WTC11 (cell line): ENCODE measurements around the gene ARIH2. TPM values are rescaled to one million over a fixed set of nuclear protein-coding genes. Genes with fewer than 3 reads are reported as not detected.

Source experiments
- ATF1 ChIP-seq: sonication (generic); formaldehyde crosslinking; IDR thresholded peaks from 2 replicates; pipeline ENCODE4 v1.8.1; 2023; ENCODE audit warnings: mild to moderate bottlenecking, moderate library complexity, missing genetic modification reagents
- FOXP1 ChIP-seq: sonication (generic); formaldehyde crosslinking; IDR thresholded peaks from 2 replicates; pipeline ENCODE4 v1.8.0; 2022; ENCODE audit warnings: missing genetic modification reagents, mild to moderate bottlenecking, moderate library complexity, borderline replicate concordance
- GABPB1 ChIP-seq: sonication (generic); formaldehyde crosslinking; IDR thresholded peaks from 2 replicates; pipeline ENCODE4 v1.8.1; 2023; ENCODE audit warnings: mild to moderate bottlenecking, missing genetic modification reagents
- JUN ChIP-seq: sonication (generic); formaldehyde crosslinking; IDR thresholded peaks from 2 replicates; pipeline ENCODE4 v1.8.0; 2023; ENCODE audit warnings: mild to moderate bottlenecking, missing genetic modification reagents
- NFATC4 ChIP-seq: fragments of 250-450 bp; sonication (Bioruptor Pico); IDR thresholded peaks from 2 replicates; pipeline ENCODE4 v1.9.0; 2021; ENCODE audit warnings: mild to moderate bottlenecking
- NFE2L1 ChIP-seq: sonication (generic); formaldehyde crosslinking; IDR thresholded peaks from 2 replicates; pipeline ENCODE4 v1.8.1; 2023; ENCODE audit warnings: missing genetic modification reagents
- NFYB ChIP-seq: sonication (generic); formaldehyde crosslinking; conservative IDR thresholded peaks from 2 replicates; pipeline ENCODE4 v1.8.0; 2022; ENCODE audit warnings: low read depth, missing genetic modification reagents
- TCF7 ChIP-seq: sonication (generic); formaldehyde crosslinking; IDR thresholded peaks from 2 replicates; pipeline ENCODE4 v1.8.0; 2022; ENCODE audit warnings: mild to moderate bottlenecking, low read depth, missing genetic modification reagents, moderate library complexity
- TP53 ChIP-seq: sonication (generic); formaldehyde crosslinking; IDR thresholded peaks from 2 replicates; pipeline ENCODE4 v1.8.1; 2023; ENCODE audit warnings: mild to moderate bottlenecking, missing genetic modification reagents
- ZNF138 ChIP-seq: sonication (generic); formaldehyde crosslinking; conservative IDR thresholded peaks from 2 replicates; pipeline ENCODE4 v1.8.1; 2022; ENCODE audit warnings: mild to moderate bottlenecking, moderate library complexity, missing genetic modification reagents
- ZNF396 ChIP-seq: fragments of 250-450 bp; sonication (Bioruptor Pico); IDR thresholded peaks from 2 replicates; pipeline ENCODE4 v1.8.0; 2021; ENCODE audit warnings: mild to moderate bottlenecking, moderate library complexity, borderline replicate concordance
- ZNF423 ChIP-seq: fragments of 250-450 bp; sonication (Bioruptor Pico); IDR thresholded peaks from 2 replicates; pipeline ENCODE4 v2.1.2; 2022; ENCODE audit warnings: mild to moderate bottlenecking, moderate library complexity
- total RNA-seq: library from RNA; stranded (reverse); gene quantifications from 3 replicates; pipeline ENCODE4 v1.2.3, GENCODE V29; 2021
- TF ChIP-seq, protein P1 (sequence below): sonication (generic); formaldehyde crosslinking; IDR thresholded peaks from 2 replicates; pipeline ENCODE4 v1.8.1; 2022; ENCODE audit warnings: mild to moderate bottlenecking, moderate library complexity, missing genetic modification reagents
- TF ChIP-seq, protein P2 (sequence below): sonication (generic); formaldehyde crosslinking; conservative IDR thresholded peaks from 2 replicates; pipeline ENCODE4 v1.8.1; 2023; ENCODE audit warnings: mild to moderate bottlenecking, low read depth, missing genetic modification reagents, moderate library complexity
- TF ChIP-seq, protein P3 (sequence below): fragments of 250-450 bp; sonication (Bioruptor Pico); IDR thresholded peaks from 2 replicates; pipeline ENCODE4 v1.9.0; 2021; ENCODE audit warnings: mild to moderate bottlenecking
- TF ChIP-seq, protein P4 (sequence below): sonication (generic); formaldehyde crosslinking; IDR thresholded peaks from 2 replicates; pipeline ENCODE4 v1.8.1; 2022; ENCODE audit warnings: low read depth, missing genetic modification reagents, borderline replicate concordance
- TF ChIP-seq, protein P5 (sequence below): sonication (generic); formaldehyde crosslinking; IDR thresholded peaks from 2 replicates; pipeline ENCODE4 v1.8.1; 2023; ENCODE audit warnings: mild to moderate bottlenecking, moderate library complexity, missing genetic modification reagents
- TF ChIP-seq, protein P6 (sequence below): sonication (generic); formaldehyde crosslinking; IDR thresholded peaks from 2 replicates; pipeline ENCODE4 v1.8.0; 2022; ENCODE audit warnings: mild to moderate bottlenecking, missing genetic modification reagents
- TF ChIP-seq, protein P7 (sequence below): sonication (generic); formaldehyde crosslinking; IDR thresholded peaks from 2 replicates; pipeline ENCODE4 v1.8.0; 2023; ENCODE audit warnings: mild to moderate bottlenecking, missing genetic modification reagents
- TF ChIP-seq, protein P8 (sequence below): sonication (generic); formaldehyde crosslinking; conservative IDR thresholded peaks from 2 replicates; pipeline ENCODE4 v1.8.1; 2022; ENCODE audit warnings: mild to moderate bottlenecking, missing genetic modification reagents
- TF ChIP-seq, protein P9 (sequence below): fragments of 250-450 bp; sonication (Bioruptor Pico); IDR thresholded peaks from 2 replicates; pipeline ENCODE4 v1.9.0; 2021; ENCODE audit warnings: mild to moderate bottlenecking
- TF ChIP-seq, protein P10 (sequence below): fragments of 250-450 bp; sonication (Bioruptor Pico); IDR thresholded peaks from 2 replicates; pipeline ENCODE4 v1.9.0; 2021; ENCODE audit warnings: moderate library complexity, mild to moderate bottlenecking, inconsistent platforms, borderline replicate concordance

The ARIH2 gene
- total RNA-seq, 1 experiment from 2014 or later, result 134 TPM

DNA sequence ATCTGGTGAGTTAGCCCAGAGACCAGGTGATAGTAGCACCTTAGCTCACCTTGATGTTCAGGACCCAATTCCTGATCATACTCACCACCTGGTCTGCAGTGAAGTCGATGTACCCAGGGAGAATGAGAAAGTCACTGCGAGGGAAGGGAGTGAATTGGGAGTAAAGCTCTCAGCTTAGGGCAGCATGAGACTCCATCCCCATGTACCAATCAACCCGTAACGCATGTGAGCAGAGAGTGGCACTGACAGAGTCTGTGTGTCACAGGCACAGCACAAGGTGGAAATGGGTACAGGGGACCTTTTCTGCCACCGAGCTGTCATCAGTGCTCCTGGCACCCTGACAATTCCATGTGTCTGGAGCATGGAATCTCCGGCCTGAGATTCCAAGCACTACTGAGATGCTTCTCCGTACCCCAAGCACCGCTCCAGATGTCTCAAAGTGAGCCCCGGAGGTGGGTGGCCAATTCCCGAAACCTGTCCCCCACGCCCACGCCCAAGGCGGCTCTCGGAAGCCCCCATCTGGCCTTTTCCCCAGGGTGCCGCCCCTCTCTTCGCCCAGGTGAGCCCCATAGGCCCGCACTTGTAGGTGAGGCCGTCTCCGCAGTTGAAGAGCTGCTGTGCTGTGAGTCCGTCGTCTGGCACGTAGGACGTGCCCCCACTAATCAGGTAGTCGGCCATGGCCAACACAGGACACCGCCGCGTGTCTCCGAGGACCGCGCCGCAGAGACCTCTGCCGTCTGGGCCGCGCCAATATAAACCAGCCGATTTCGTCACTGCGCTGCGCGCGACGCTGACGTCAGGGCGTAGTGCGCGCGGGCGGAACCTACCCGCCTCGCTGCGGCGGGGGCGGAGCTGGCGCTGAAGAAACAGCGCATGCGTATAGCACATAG lies 110.3 kb downstream of the ARIH2 start, which contains the start of gene IMPDH2 (continued):
- TF ChIP-seq, protein P1, sequence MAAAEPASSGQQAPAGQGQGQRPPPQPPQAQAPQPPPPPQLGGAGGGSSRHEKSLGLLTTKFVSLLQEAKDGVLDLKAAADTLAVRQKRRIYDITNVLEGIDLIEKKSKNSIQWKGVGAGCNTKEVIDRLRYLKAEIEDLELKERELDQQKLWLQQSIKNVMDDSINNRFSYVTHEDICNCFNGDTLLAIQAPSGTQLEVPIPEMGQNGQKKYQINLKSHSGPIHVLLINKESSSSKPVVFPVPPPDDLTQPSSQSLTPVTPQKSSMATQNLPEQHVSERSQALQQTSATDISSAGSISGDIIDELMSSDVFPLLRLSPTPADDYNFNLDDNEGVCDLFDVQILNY, result peak; percentile 96
- peak; percentile 97 for TF ChIP-seq FOXP1 (CRISPR knock-in tag)
- TF ChIP-seq GABPB1 (CRISPR knock-in tag), result peak; percentile 93
- TF ChIP-seq, protein P2, sequence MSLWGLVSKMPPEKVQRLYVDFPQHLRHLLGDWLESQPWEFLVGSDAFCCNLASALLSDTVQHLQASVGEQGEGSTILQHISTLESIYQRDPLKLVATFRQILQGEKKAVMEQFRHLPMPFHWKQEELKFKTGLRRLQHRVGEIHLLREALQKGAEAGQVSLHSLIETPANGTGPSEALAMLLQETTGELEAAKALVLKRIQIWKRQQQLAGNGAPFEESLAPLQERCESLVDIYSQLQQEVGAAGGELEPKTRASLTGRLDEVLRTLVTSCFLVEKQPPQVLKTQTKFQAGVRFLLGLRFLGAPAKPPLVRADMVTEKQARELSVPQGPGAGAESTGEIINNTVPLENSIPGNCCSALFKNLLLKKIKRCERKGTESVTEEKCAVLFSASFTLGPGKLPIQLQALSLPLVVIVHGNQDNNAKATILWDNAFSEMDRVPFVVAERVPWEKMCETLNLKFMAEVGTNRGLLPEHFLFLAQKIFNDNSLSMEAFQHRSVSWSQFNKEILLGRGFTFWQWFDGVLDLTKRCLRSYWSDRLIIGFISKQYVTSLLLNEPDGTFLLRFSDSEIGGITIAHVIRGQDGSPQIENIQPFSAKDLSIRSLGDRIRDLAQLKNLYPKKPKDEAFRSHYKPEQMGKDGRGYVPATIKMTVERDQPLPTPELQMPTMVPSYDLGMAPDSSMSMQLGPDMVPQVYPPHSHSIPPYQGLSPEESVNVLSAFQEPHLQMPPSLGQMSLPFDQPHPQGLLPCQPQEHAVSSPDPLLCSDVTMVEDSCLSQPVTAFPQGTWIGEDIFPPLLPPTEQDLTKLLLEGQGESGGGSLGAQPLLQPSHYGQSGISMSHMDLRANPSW (CRISPR knock-in tag), result peak; percentile 92; the same call in 1 of the 2 replicates
- TF ChIP-seq ATF1 (CRISPR knock-in tag), result peak; percentile 94
- TF ChIP-seq NFATC4 (CRISPR knock-in tag), result peak; percentile 90
- TF ChIP-seq TP53, result 0 out of 2 replicates have a peak, but pooled peaks have one; percentile 78
- no peak for TF ChIP-seq TCF7 (CRISPR knock-in tag)
- TF ChIP-seq, protein P3, sequence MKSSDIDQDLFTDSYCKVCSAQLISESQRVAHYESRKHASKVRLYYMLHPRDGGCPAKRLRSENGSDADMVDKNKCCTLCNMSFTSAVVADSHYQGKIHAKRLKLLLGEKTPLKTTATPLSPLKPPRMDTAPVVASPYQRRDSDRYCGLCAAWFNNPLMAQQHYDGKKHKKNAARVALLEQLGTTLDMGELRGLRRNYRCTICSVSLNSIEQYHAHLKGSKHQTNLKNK (CRISPR knock-in tag), result peak; percentile 92
- TF ChIP-seq, protein P4, sequence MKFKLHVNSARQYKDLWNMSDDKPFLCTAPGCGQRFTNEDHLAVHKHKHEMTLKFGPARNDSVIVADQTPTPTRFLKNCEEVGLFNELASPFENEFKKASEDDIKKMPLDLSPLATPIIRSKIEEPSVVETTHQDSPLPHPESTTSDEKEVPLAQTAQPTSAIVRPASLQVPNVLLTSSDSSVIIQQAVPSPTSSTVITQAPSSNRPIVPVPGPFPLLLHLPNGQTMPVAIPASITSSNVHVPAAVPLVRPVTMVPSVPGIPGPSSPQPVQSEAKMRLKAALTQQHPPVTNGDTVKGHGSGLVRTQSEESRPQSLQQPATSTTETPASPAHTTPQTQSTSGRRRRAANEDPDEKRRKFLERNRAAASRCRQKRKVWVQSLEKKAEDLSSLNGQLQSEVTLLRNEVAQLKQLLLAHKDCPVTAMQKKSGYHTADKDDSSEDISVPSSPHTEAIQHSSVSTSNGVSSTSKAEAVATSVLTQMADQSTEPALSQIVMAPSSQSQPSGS (CRISPR knock-in tag), result no peak
- TF ChIP-seq ZNF423 (CRISPR knock-in tag), result no peak
- TF ChIP-seq, protein P5, sequence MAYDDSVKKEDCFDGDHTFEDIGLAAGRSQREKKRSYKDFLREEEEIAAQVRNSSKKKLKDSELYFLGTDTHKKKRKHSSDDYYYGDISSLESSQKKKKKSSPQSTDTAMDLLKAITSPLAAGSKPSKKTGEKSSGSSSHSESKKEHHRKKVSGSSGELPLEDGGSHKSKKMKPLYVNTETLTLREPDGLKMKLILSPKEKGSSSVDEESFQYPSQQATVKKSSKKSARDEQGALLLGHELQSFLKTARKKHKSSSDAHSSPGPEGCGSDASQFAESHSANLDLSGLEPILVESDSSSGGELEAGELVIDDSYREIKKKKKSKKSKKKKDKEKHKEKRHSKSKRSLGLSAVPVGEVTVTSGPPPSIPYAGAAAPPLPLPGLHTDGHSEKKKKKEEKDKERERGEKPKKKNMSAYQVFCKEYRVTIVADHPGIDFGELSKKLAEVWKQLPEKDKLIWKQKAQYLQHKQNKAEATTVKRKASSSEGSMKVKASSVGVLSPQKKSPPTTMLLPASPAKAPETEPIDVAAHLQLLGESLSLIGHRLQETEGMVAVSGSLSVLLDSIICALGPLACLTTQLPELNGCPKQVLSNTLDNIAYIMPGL, result peak; percentile 62; the same call in 1 of the 2 replicates
- TF ChIP-seq, protein P6, sequence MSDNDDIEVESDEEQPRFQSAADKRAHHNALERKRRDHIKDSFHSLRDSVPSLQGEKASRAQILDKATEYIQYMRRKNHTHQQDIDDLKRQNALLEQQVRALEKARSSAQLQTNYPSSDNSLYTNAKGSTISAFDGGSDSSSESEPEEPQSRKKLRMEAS (CRISPR knock-in tag), result peak; percentile 95
- peak; percentile 67; the same call in 1 of the 2 replicates for TF ChIP-seq NFE2L1
- peak; percentile 98 for TF ChIP-seq ZNF138 (CRISPR knock-in tag)
- TF ChIP-seq, protein P7, sequence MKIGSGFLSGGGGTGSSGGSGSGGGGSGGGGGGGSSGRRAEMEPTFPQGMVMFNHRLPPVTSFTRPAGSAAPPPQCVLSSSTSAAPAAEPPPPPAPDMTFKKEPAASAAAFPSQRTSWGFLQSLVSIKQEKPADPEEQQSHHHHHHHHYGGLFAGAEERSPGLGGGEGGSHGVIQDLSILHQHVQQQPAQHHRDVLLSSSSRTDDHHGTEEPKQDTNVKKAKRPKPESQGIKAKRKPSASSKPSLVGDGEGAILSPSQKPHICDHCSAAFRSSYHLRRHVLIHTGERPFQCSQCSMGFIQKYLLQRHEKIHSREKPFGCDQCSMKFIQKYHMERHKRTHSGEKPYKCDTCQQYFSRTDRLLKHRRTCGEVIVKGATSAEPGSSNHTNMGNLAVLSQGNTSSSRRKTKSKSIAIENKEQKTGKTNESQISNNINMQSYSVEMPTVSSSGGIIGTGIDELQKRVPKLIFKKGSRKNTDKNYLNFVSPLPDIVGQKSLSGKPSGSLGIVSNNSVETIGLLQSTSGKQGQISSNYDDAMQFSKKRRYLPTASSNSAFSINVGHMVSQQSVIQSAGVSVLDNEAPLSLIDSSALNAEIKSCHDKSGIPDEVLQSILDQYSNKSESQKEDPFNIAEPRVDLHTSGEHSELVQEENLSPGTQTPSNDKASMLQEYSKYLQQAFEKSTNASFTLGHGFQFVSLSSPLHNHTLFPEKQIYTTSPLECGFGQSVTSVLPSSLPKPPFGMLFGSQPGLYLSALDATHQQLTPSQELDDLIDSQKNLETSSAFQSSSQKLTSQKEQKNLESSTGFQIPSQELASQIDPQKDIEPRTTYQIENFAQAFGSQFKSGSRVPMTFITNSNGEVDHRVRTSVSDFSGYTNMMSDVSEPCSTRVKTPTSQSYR (CRISPR knock-in tag), result peak; percentile 84
- no peak for TF ChIP-seq NFYB (CRISPR knock-in tag)
- no peak for TF ChIP-seq ZNF396 (CRISPR knock-in tag)
- TF ChIP-seq, protein P8, sequence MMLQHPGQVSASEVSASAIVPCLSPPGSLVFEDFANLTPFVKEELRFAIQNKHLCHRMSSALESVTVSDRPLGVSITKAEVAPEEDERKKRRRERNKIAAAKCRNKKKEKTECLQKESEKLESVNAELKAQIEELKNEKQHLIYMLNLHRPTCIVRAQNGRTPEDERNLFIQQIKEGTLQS (CRISPR knock-in tag), result no peak
- TF ChIP-seq, protein P9, sequence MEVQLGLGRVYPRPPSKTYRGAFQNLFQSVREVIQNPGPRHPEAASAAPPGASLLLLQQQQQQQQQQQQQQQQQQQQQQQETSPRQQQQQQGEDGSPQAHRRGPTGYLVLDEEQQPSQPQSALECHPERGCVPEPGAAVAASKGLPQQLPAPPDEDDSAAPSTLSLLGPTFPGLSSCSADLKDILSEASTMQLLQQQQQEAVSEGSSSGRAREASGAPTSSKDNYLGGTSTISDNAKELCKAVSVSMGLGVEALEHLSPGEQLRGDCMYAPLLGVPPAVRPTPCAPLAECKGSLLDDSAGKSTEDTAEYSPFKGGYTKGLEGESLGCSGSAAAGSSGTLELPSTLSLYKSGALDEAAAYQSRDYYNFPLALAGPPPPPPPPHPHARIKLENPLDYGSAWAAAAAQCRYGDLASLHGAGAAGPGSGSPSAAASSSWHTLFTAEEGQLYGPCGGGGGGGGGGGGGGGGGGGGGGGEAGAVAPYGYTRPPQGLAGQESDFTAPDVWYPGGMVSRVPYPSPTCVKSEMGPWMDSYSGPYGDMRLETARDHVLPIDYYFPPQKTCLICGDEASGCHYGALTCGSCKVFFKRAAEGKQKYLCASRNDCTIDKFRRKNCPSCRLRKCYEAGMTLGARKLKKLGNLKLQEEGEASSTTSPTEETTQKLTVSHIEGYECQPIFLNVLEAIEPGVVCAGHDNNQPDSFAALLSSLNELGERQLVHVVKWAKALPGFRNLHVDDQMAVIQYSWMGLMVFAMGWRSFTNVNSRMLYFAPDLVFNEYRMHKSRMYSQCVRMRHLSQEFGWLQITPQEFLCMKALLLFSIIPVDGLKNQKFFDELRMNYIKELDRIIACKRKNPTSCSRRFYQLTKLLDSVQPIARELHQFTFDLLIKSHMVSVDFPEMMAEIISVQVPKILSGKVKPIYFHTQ (CRISPR knock-in tag), result peak; percentile 87; the same call in 1 of the 2 replicates
- TF ChIP-seq, protein P10, sequence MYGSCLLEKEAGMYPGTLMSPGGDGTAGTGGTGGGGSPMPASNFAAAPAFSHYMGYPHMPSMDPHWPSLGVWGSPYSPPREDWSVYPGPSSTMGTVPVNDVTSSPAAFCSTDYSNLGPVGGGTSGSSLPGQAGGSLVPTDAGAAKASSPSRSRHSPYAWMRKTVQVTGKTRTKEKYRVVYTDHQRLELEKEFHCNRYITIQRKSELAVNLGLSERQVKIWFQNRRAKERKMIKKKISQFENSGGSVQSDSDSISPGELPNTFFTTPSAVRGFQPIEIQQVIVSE (CRISPR knock-in tag), result no peak; the same call in 1 of the 2 replicates
- TF ChIP-seq JUN, result no peak; the same call in 1 of the 2 replicates
- TF ChIP-seq, all 79 proteins: peak for 39
